GM23248 (cell line): Measurements from ENCODE around the gene BRF1. TPM values are rescaled to one million over a fixed set of nuclear protein-coding genes. Genes with fewer than 3 reads are reported as not detected.
"Not testable (repeated sequence)": the region's sequence is repeated elsewhere in the genome, so short reads cannot be mapped to it uniquely, and the experiment has no call there.

Source experiments
- DNase-seq: peaks from one replicate; pipeline ENCODE4 v3.0.0-alpha.2; 2015
- H2AFZ ChIP-seq: fragments of 200-600 bp; sonication (generic); 2 replicates; pipeline ENCODE4 v1.6.1; 2016; ENCODE audit warnings: antibody characterized with exemption
- H3F3A ChIP-seq: fragments of 200-600 bp; sonication (generic); 2 replicates; pipeline ENCODE4 v1.6.1; 2016; ENCODE audit warnings: mild to moderate bottlenecking, antibody characterized with exemption, mixed run types; ENCODE audit not compliant: insufficient read depth
- H3K27ac ChIP-seq: fragments of 200-600 bp; sonication (generic); 2 replicates; pipeline ENCODE4 v1.5.1; 2016; ENCODE audit warnings: mild to moderate bottlenecking
- H3K27me3 ChIP-seq: fragments of 200-600 bp; sonication (generic); replicated peaks from 2 replicates; pipeline ENCODE4 v1.6.1; 2016; ENCODE audit warnings: mild to moderate bottlenecking; ENCODE audit not compliant: insufficient read depth
- H3K36me3 ChIP-seq: fragments of 200-600 bp; sonication (generic); 2 replicates; pipeline ENCODE4 v1.6.1; 2016; ENCODE audit warnings: low read depth, mild to moderate bottlenecking
- H3K4me1 ChIP-seq: fragments of 200-600 bp; sonication (generic); 2 replicates; pipeline ENCODE4 v1.6.1; 2016; ENCODE audit warnings: mild to moderate bottlenecking; ENCODE audit not compliant: insufficient read depth
- H3K4me2 ChIP-seq: fragments of 200-600 bp; sonication (generic); one replicate; pipeline ENCODE4 v1.6.1; 2016; ENCODE audit warnings: mild to moderate bottlenecking; ENCODE audit not compliant: unreplicated experiment
- H3K4me3 ChIP-seq: fragments of 200-600 bp; sonication (generic); 2 replicates; pipeline ENCODE4 v1.5.1; 2016; ENCODE audit warnings: mild to moderate bottlenecking
- H3K79me2 ChIP-seq: fragments of 200-600 bp; sonication (generic); 2 replicates; pipeline ENCODE4 v1.6.1; 2016; ENCODE audit warnings: mild to moderate bottlenecking; ENCODE audit not compliant: insufficient read depth
- H3K9ac ChIP-seq: fragments of 200-600 bp; sonication (generic); 2 replicates; pipeline ENCODE4 v1.6.1; 2016; ENCODE audit warnings: mild to moderate bottlenecking
- H3K9me2 ChIP-seq: fragments of 200-600 bp; sonication (generic); 2 replicates; pipeline ENCODE4 v1.6.1; 2016; ENCODE audit warnings: mixed run types, mild to moderate bottlenecking, moderate library complexity; ENCODE audit not compliant: insufficient read depth
- H3K9me3 ChIP-seq: fragments of 200-600 bp; sonication (generic); one replicate; pipeline ENCODE4 v1.6.1; 2017; ENCODE audit warnings: low read depth
- H4K20me1 ChIP-seq: fragments of 200-600 bp; sonication (generic); 2 replicates; pipeline ENCODE4 v1.6.0; 2016; ENCODE audit not compliant: insufficient read depth
- EZH2 ChIP-seq: fragments of 200-600 bp; sonication (generic); IDR thresholded peaks from 2 replicates; pipeline ENCODE4 v1.6.1; 2018; ENCODE audit warnings: antibody characterized with exemption, mild to moderate bottlenecking; ENCODE audit not compliant: insufficient read depth, poor library complexity, severe bottlenecking
- EZH2phosphoT487 ChIP-seq: fragments of 200-600 bp; sonication (generic); IDR thresholded peaks from 2 replicates; pipeline ENCODE4 v1.6.1; 2018; ENCODE audit warnings: antibody characterized with exemption, moderate library complexity, mild to moderate bottlenecking, low read depth; ENCODE audit not compliant: insufficient read depth
- WGBS, 2 experiments: methylation state at CpG; one replicate each; pipeline ENCODE4 v1.1.6; 2015 to 2017; ENCODE audit warnings: low lambda C conversion rate in 2 of 2, low coverage in 1 of 2; ENCODE audit errors: missing lambda C conversion rate in 2 of 2; 5-methylcytosine and 5-hydroxymethylcytosine counted together
- in situ Hi-C: fragments of 300-500 bp; cut with MboI; formaldehyde crosslinking; loops from 2 replicates; pipeline ENCODE4 v1.15.0; 2020
- polyA plus RNA-seq: library from polyadenylated mRNA; unstranded; fragments of >200 nt; fragmentation: Nextera tagmentation; extraction: Ambion mirVana; gene quantifications from 2 replicates; pipeline ENCODE4 v1.2.1, GENCODE V29; 2016
- total RNA-seq: library from RNA; depleted of rRNA; stranded (reverse); fragments of >200 nt; shearing (Covaris generic); gene quantifications from 2 replicates; pipeline ENCODE4 v1.2.3, GENCODE V29; 2014

The BRF1 gene
- total and polyA plus RNA-seq, 2 experiments from 2014 or later = 10.5 to 27.0 TPM

DNA sequence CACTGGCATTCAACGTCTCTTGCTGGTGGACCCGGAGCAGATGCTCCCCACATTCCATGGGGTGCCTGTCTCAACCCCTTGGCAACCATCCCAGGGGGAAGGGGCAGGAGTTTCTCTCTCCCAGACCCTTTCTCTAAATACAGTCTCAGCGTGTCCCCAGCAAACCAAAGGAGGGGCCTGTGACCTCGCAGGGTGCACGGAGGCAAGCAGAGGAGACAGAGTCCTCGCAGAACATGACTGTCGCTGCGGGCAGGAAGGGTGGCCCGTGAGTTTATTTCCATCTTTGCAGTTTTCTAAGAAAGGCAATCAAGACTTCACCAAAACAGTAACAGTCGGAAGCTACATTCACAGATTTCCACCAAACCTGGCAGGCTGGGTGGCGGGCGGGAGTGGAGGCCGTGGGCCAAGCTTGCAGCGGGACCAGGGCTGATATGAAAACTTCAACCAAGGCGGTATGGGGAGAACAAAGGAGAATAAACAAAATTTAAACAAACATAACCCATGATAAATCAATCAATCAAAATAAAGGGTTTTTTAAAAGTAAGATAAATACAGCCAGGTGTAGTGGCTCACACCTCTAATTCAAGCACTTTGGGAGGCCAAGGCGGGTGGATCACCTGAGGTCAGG lies 18.6 kb downstream of the BRF1 start:
- H3K36me3 ChIP-seq = no peaks in the 10 kb centered on the region
- in situ Hi-C loops = no loop called here
- no peak overlapping the region for H2AFZ ChIP-seq
- H4K20me1 ChIP-seq = no peaks in the 10 kb centered on the region
- no peak overlapping the region for H3K4me3 ChIP-seq
- TF ChIP-seq EZH2phosphoT487 = no peak
- TF ChIP-seq EZH2 = no peak
- no peak overlapping the region for H3K27ac ChIP-seq
- no peak for DNase-seq
- H3K9ac ChIP-seq = no peak overlapping the region
- no peaks in the 10 kb centered on the region for H3K27me3 ChIP-seq
- H3K9me2 ChIP-seq = no peaks in the 10 kb centered on the region
- no peaks in the 10 kb centered on the region for H3F3A ChIP-seq
- H3K4me1 ChIP-seq = no peaks in the 10 kb centered on the region
- 76 to 78% methylated on average over 16 of the region's 16 CpGs for WGBS, 2 experiments
- H3K79me2 ChIP-seq = peaks cover 78% of the 10 kb centered on the region
- no peaks in the 10 kb centered on the region for H3K9me3 ChIP-seq
- H3K4me2 ChIP-seq = no peak overlapping the region

DNA sequence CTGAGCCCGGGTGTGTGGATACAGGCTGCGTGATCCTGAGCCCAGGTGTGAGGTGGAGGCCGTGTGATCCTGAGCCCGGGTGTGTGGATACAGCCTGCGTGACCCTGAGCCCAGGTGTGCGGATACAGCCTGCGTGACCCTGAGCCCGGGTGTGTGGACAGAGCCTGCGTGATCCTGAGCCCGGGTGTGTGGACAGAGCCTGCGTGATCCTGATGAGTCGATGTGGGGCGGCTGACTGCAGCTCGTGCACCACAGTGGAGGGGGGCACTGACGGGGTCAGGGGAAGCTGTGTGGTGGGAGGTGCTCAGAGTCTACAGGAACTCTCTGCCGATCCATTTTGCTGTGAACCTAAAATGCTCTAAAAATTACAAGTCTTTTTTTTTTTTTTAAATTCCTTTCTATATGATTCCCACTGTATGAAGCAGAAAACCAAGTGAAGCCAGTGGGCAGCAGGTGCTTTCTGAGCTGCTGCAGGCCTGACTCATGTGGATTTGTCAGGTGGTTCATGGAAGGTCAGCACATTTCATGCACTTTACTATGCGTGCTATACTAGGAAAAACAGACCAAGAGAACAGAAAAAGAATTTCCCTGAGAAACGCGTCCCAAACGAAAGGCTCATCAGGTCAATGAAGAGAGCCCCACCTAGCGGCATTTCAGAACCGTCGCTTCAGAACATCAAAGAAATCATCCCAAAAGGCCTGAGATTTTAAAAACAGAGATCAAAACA lies 19.3 kb downstream of the BRF1 start:
- H3F3A ChIP-seq = no peaks in the 10 kb centered on the region
- H4K20me1 ChIP-seq = no peaks in the 10 kb centered on the region
- DNase-seq = peak; percentile 81
- no peak overlapping the region for H3K27ac ChIP-seq
- no peaks in the 10 kb centered on the region for H3K9me2 ChIP-seq
- in situ Hi-C loops = no loop called here
- H3K79me2 ChIP-seq = peaks cover 75% of the 10 kb centered on the region
- H3K4me1 ChIP-seq = no peaks in the 10 kb centered on the region
- no peaks in the 10 kb centered on the region for H3K9me3 ChIP-seq
- H3K9ac ChIP-seq = no peak overlapping the region
- H3K27me3 ChIP-seq = no peaks in the 10 kb centered on the region
- no peak overlapping the region for H3K4me3 ChIP-seq
- 48 to 56% methylated on average over 18 to 23 of the region's 23 CpGs for WGBS, 2 experiments
- TF ChIP-seq EZH2phosphoT487 (no peak), EZH2 (no peak)
- H2AFZ ChIP-seq = no peak overlapping the region
- no peaks in the 10 kb centered on the region for H3K36me3 ChIP-seq
- H3K4me2 ChIP-seq = no peak overlapping the region

- no peaks in the 10 kb centered on the region for H3K9me2 ChIP-seq
- no peak overlapping the region for H3K9ac ChIP-seq
- H3K4me2 ChIP-seq = no peak overlapping the region
- no peak overlapping the region for H2AFZ ChIP-seq
- no peaks in the 10 kb centered on the region for H3K27me3 ChIP-seq
- H4K20me1 ChIP-seq = no peaks in the 10 kb centered on the region
- no peaks in the 10 kb centered on the region for H3F3A ChIP-seq
- H3K36me3 ChIP-seq = no peaks in the 10 kb centered on the region
- TF ChIP-seq EZH2phosphoT487 = no peak
- TF ChIP-seq EZH2 = no peak
- no peaks in the 10 kb centered on the region for H3K9me3 ChIP-seq
- peaks cover 72% of the 10 kb centered on the region for H3K79me2 ChIP-seq
- H3K4me3 ChIP-seq = no peak overlapping the region
- in situ Hi-C loops = no loop called here
- DNase-seq = no peak
- 94 to 96% methylated on average over 12 to 20 of the region's 21 CpGs for WGBS, 2 experiments
- no peak overlapping the region for H3K27ac ChIP-seq
- no peaks in the 10 kb centered on the region for H3K4me1 ChIP-seq
Observed at GRCh38 chr14:105280525-105280924, 20.3 kb downstream of the BRF1 start.

GRCh38 chr14:105279642-105280361 lies 21.0 kb downstream of the BRF1 start:
- no peaks in the 10 kb centered on the region for H3K9me3 ChIP-seq
- TF ChIP-seq EZH2phosphoT487 = no peak
- no peak for TF ChIP-seq EZH2
- H3K4me3 ChIP-seq = no peak overlapping the region
- no peak overlapping the region for H3K9ac ChIP-seq
- no peak for DNase-seq
- 94 to 96% methylated on average over 18 of the region's 18 CpGs for WGBS, 2 experiments
- no peak overlapping the region for H3K4me2 ChIP-seq
- no peak overlapping the region for H2AFZ ChIP-seq
- in situ Hi-C loops = no loop called here
- H3K27me3 ChIP-seq = no peaks in the 10 kb centered on the region
- H3K27ac ChIP-seq = no peak overlapping the region
- H3K36me3 ChIP-seq = no peaks in the 10 kb centered on the region
- H3K79me2 ChIP-seq = peaks cover 64% of the 10 kb centered on the region
- H3K9me2 ChIP-seq = no peaks in the 10 kb centered on the region
- H4K20me1 ChIP-seq = no peaks in the 10 kb centered on the region
- no peaks in the 10 kb centered on the region for H3K4me1 ChIP-seq
- H3F3A ChIP-seq = no peaks in the 10 kb centered on the region

- DNase-seq, H3K4me1 ChIP-seq, H3K27ac ChIP-seq, in situ Hi-C loops, H3K9ac ChIP-seq, H3K9me3 ChIP-seq, H4K20me1 ChIP-seq, H2AFZ ChIP-seq, H3K36me3 ChIP-seq, H3K9me2 ChIP-seq, H3K4me3 ChIP-seq, H3K27me3 ChIP-seq, H3K4me2 ChIP-seq, H3F3A ChIP-seq: not testable (repeated sequence)
- H3K79me2 ChIP-seq = peaks cover 44% of the 10 kb centered on the region
- 83 to 99% methylated on average over 4 of the region's 4 CpGs for WGBS, 2 experiments
Observed at GRCh38 chr14:105277448-105277847, 23.4 kb downstream of the BRF1 start.
